Renal pelvis (tissue), 4 donors: ENCODE results near the gene LCE5A. TPM values are rescaled to one million over a fixed set of nuclear protein-coding genes. Genes with fewer than 3 reads are reported as not detected.
"Not testable (repeated sequence)": the region's sequence is repeated elsewhere in the genome, so short reads cannot be mapped to it uniquely, and the experiment has no call there.

Experiments
- DNase-seq: peaks from one replicate; pipeline ENCODE4 v3.0.0-alpha.2; 2013
- polyA plus RNA-seq, 3 donors: library from polyadenylated mRNA; unstranded; fragments of 120-200 nt; gene quantifications; one replicate each; pipeline ENCODE4 v1.2.1, GENCODE V29; 2013; ENCODE audit not compliant: insufficient read length in 3 of 3

The LCE5A gene
- polyA plus RNA-seq, 3 donors = not detected

- DNase-seq = peak; percentile 44
Measured at GRCh38 chr1:152515434-152515783, 4.8 kb downstream of the LCE5A start.

DNA sequence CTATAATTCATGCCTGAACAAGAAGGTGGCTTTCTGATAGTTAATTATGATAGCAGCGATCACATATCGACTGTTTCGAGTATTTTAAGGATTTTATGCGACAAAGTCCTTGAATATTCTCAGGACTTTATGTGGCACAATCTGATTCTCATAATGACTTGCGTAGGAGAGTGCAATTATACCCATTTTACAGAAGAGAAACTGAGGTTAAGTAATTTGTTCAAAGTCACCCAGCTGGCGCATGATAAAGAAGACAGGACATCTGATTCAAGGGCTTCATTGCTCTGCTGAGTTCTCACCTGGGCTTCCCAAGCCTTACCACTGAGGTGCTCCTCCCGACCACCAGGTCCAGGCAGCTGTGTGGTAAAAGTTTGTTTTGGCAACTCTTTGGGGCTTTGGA is 5.5 kb downstream of the LCE5A start:
- no peak for DNase-seq

DNA sequence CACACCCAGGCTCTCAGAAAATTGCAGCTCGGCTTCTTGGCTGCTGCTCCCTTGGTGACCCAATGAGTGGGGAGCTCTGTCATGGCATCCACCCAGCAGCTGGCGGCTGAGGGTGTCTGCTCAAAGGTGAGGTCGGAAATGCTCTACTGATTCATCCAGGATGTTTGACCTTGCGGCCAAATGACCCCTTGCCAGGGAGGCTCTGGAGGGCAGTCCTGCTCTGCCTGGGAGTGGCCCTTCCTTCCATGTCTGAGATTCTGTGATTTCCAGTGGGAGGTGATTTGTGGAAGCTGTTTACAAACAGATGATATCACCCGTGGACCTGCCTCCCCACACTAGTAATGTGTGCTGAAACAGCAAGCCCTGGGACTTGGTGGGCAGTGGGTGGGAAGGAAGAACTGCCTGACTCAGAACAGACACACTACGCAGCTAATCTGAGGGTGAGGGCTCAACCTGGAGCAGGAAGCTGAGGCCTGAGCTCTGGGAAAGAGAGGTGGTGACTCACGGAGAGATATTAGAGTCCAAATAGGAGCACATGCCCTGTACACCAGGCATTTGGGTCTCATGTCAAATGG is 6.7 kb downstream of the LCE5A start:
- DNase-seq = no peak

DNA sequence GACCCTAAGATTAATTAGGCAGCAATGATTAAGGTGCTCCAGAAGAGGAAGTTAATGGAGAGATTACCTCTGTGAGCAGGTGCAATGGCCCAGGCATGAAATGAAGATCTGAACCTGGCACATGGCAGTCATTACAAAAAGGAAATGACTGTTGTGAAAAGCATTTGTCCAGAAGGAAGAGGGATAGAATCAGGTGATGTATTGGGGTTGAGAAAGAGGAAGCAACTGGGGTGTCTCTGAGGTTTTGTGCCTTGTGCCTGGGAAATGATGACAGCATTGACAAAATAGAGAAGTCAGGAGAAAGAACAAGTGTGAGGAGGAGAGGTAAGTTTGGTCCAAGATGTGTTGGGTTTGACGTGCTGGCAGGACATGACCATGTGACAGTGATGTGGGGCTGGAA is 9.2 kb downstream of the LCE5A start:
- DNase-seq = no peak

DNA sequence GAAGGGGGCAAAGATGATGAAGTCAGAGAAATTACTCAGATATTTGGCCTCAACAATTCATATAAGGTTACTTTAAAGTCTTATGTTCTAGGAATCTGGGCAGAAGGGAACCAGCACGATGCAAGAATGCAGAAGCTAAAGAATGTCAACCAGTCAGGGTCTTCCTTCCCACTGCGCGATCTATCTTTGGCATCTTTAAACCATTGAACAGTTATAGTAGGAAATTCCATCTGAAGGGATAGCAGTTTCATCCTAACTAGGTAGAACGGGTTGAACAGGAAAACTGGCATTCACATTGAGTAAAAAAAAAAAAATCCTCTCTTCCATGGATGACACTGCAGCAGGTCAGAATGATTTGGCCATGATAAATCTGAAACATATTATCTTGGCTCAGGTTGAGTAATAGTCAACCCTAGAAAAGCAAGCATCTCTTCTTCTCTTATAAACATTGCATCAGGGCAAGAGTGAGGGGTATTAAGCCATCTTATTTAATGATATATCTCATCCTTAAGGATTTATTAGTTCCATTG is 10.0 kb downstream of the LCE5A start:
- DNase-seq = no peak

- no peak for DNase-seq
Measured at GRCh38 chr1:152525080-152525641, 14.6 kb downstream of the LCE5A start.

- DNase-seq = peak; percentile 4
Measured at GRCh38 chr1:152533327-152533938, 22.8 kb downstream of the LCE5A start.

- DNase-seq = no peak
Measured at GRCh38 chr1:152535774-152536173, 25.2 kb downstream of the LCE5A start.

- no peak for DNase-seq
Measured at GRCh38 chr1:152537496-152537895, 26.9 kb downstream of the LCE5A start.

- no peak for DNase-seq
Measured at GRCh38 chr1:152539901-152540300, 29.3 kb downstream of the LCE5A start.

DNA sequence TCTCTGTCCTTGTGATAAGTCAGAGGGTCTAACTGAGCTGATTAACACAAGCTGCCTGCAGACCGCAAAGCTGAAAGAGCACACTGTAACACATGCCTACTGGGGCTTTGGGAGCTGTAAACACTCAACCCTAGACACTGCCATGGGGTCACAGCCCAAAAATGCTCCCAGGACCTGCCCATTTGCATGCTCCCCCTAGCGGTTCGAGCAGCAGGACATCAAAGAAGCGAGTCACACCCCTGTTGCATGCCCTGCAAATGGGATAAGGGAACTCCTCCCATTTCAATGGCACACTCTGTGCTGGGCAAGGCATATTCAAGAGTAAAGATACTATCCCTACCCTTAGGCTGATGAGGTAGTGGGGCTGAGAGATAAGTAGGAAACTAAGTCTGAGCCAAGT is 33.2 kb downstream of the LCE5A start:
- DNase-seq = no peak

DNA sequence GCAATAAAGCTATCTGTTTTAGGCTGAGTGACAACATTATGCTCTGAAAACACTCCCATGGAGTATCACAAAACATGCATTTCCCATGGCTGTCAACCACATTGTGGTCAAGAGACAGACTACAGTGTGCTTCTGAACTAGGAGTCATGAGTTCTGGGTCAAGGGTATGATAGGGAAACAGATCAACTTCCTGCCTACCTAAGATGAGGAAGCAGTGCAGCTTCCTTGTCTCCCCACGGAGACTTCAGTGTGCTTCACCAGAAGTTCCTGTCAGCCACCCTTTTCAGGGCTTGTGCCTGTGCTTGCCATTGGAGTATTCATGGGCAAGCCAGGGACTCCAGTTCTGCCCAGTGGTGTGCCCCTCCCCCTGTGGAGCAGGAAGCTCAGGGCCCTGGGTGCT is 36.1 kb downstream of the LCE5A start:
- DNase-seq = no peak

DNA sequence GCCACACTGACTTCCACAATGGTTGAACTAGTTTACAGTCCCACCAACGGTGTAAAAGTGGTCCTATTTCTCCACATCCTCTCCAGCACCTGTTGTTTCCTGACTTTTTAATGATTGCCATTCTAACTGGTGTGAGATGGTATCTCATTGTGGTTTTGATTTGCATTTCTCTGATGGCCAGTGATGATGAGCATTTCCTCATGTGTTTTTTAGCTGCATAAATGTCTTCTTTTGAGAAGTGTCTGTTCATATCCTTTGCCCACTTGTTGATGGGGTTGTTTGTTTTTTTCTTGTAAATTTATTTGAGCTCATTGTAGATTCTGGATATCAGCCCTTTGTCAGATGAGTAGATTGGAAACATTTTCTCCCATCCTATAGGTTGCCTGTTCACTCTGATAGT is 37.8 kb downstream of the LCE5A start:
- DNase-seq = not testable (repeated sequence)

Other genes with a start within 250 kb of the LCE5A start
- gene FLG, start 185.6 kb upstream of the LCE5A start, polyA plus RNA-seq = 1 to 10 TPM; 1.1 to 2.4 (median 1.6) TPM
- gene FLG2, start 150.8 kb upstream of the LCE5A start, polyA plus RNA-seq = under 1 TPM; 0.07 to 0.27 (median 0.08) TPM
- not detected for gene CRNN, start 96.5 kb upstream of the LCE5A start, polyA plus RNA-seq
- gene CRCT1, start 3.7 kb downstream of the LCE5A start, polyA plus RNA-seq = not detected
- not detected for gene LCE3E, start 56.0 kb downstream of the LCE5A start, polyA plus RNA-seq
- not detected for gene LCE3D, start 69.7 kb downstream of the LCE5A start, polyA plus RNA-seq
- gene LCE3C, start 89.4 kb downstream of the LCE5A start, polyA plus RNA-seq = not detected
- gene LCE3B, start 103.0 kb downstream of the LCE5A start, polyA plus RNA-seq = not detected
- not detected for gene LCE3A, start 112.3 kb downstream of the LCE5A start, polyA plus RNA-seq
- gene LCE2D, start 152.6 kb downstream of the LCE5A start, polyA plus RNA-seq = not detected
- not detected for gene LCE2C, start 164.5 kb downstream of the LCE5A start, polyA plus RNA-seq
- not detected for gene LCE2B, start 175.3 kb downstream of the LCE5A start, polyA plus RNA-seq
- gene LCE2A, start 187.5 kb downstream of the LCE5A start, polyA plus RNA-seq = not detected
- gene LCE4A, start 197.4 kb downstream of the LCE5A start, polyA plus RNA-seq = not detected
- gene KPRP, start 247.2 kb downstream of the LCE5A start, polyA plus RNA-seq = not detected